Measurements from ENCODE around the gene WDR7. TPM values are rescaled to one million over a fixed set of nuclear protein-coding genes. Genes with fewer than 3 reads are reported as not detected.
A peak's percentile ranks its signal among the peaks of the same experiment; 100 is the strongest.

Gene WDR7
- total and polyA plus RNA-seq, 2 experiments from 2014 or later, result 7.0 to 14.8 TPM

- Histone ChIP-seq H3K4me1 (ENCODE audit: insufficient read depth) (no peaks in the 10 kb centered on the region), H3K27me3 (ENCODE audit: insufficient read depth) (no peaks in the 10 kb centered on the region), H2AFZ (no peak overlapping the region), H3K4me3 (no peak overlapping the region), H3K4me2 (no peak overlapping the region), H3K36me3 (ENCODE audit: insufficient read depth) (no peaks in the 10 kb centered on the region), H3K9me2 (ENCODE audit: insufficient read depth) (no peaks in the 10 kb centered on the region), H3K27ac (ENCODE audit: low read depth) (no peak overlapping the region), H3F3A (replicated peaks; ENCODE audit: low read depth) (no peaks in the 10 kb centered on the region), H3K79me2 (replicated peaks; ENCODE audit: insufficient read depth) (no peaks in the 10 kb centered on the region), H4K20me1 (replicated peaks; ENCODE audit: insufficient read depth) (no peaks in the 10 kb centered on the region)
- H3K9me3 Mint-ChIP-seq, result no peaks in the 10 kb centered on the region
- no peak overlapping the region for H3K4me3 Mint-ChIP-seq
- no peak overlapping the region; the same call in 1 of the 2 replicates for H3K27ac Mint-ChIP-seq
- no peaks in the 10 kb centered on the region for H3K4me1 Mint-ChIP-seq
- H3K36me3 Mint-ChIP-seq (ENCODE audit: low read depth), result no peaks in the 10 kb centered on the region
- no peak for DNase-seq (ENCODE audit: low spot score)
- TF ChIP-seq CTCF (conservative IDR thresholded peaks at IDR 0.05; ENCODE audit: low read depth in 2 of 2) (no peak), POLR2AphosphoS5 (IDR thresholded peaks at IDR 0.05; ENCODE audit: low read depth) (no peak), JUNB (IDR thresholded peaks at IDR 0.05; ENCODE audit: unreplicated experiment) (no peak), EZH2 (IDR thresholded peaks at IDR 0.05; ENCODE audit: low read depth, unreplicated experiment) (no peak)
- no peak for ATAC-seq
- H3K27me3 Mint-ChIP-seq (ENCODE audit: insufficient read depth, low read depth, poor library complexity), result peaks cover 2% of the 10 kb centered on the region
These were observed 96.7 kb downstream of the WDR7 start for GRCh38 chr18:56747857-56748256.

DNA sequence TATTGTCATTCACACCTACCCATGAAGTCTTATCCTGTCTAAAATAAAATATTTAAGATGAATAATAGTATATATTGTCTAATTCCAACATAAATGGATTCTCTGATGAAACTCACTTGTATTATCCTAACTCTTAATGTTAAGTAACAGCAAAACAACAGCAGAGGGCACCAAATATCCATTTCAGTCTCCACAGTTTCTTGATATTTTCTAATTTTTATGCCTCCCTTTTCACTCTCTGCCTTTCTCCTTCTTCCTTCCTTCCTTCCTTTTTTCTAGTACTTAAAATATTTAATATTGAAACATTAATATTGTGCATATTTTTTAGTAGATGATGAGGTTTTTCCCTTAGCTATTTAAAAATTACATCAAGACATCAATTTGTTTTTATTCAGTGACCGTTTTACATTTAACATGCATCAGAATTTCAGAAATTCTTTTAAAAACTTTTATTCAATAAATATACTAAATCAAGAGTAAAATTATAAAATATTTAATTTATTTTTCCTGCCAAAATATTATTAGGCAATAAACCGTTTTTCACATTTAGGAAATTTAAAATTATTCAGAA is 97.6 kb downstream of the WDR7 start:
- Mint-ChIP-seq H3K27me3 (ENCODE audit: insufficient read depth, low read depth, poor library complexity) (peaks cover 2% of the 10 kb centered on the region), H3K36me3 (ENCODE audit: low read depth) (no peaks in the 10 kb centered on the region), H3K4me1 (no peaks in the 10 kb centered on the region), H3K27ac (no peak overlapping the region), H3K4me3 (no peak overlapping the region), H3K9me3 (no peaks in the 10 kb centered on the region)
- H2AFZ ChIP-seq, result no peak overlapping the region
- peak; percentile 64 for DNase-seq (ENCODE audit: low spot score)
- H3F3A ChIP-seq (replicated peaks; ENCODE audit: low read depth), result no peaks in the 10 kb centered on the region
- no peaks in the 10 kb centered on the region for H4K20me1 ChIP-seq (replicated peaks; ENCODE audit: insufficient read depth)
- H3K9me2 ChIP-seq (ENCODE audit: insufficient read depth), result no peaks in the 10 kb centered on the region
- ATAC-seq, result no peak
- H3K4me3 ChIP-seq, result no peak overlapping the region
- H3K27me3 ChIP-seq (ENCODE audit: insufficient read depth), result no peaks in the 10 kb centered on the region
- TF ChIP-seq REST (IDR thresholded peaks at IDR 0.05; ENCODE audit: unreplicated experiment), result no peak
- peak; percentile 66 to 80 for TF ChIP-seq CTCF (conservative IDR thresholded peaks at IDR 0.05; ENCODE audit: low read depth in 2 of 2)
- H3K79me2 ChIP-seq (replicated peaks; ENCODE audit: insufficient read depth), result no peaks in the 10 kb centered on the region
- H3K4me2 ChIP-seq, result no peak overlapping the region
- H3K36me3 ChIP-seq (ENCODE audit: insufficient read depth), result no peaks in the 10 kb centered on the region
- H3K27ac ChIP-seq (ENCODE audit: low read depth), result no peak overlapping the region
- no peaks in the 10 kb centered on the region for H3K4me1 ChIP-seq (ENCODE audit: insufficient read depth)
